ENCODE results near the gene KPNB1.

The KPNB1 gene

DNA sequence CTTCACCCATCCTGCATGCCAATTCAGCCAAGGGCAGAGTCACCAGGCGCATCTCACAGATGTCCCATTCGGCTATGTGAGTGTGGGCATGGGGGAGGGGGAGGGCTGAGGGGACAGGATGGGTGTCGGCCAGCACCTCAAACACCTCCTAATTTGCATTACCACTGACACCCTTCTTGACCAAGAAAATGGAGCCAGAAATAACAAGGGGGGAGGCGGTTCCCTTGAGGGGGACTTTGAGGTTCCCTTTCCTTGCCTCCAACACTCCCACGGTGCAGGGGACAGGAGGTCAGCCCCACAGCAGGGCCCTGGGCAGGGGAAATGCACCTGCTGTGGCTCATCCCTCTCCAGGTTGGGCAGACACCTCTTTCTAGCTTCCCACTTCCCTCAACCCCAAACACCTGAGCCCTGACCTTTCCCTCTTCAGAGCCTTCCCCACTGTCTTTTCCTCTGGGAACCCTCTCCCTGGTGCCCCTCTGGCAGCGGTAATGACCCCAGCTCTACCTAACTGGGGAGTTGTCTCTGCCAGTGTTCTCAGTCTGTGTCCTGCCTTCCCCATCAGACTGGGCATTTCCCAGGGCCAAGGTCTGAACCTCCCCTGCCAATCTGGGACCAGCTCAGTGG lies 65.2 kb downstream of the KPNB1 start:
- DNase-seq = no peak

DNA sequence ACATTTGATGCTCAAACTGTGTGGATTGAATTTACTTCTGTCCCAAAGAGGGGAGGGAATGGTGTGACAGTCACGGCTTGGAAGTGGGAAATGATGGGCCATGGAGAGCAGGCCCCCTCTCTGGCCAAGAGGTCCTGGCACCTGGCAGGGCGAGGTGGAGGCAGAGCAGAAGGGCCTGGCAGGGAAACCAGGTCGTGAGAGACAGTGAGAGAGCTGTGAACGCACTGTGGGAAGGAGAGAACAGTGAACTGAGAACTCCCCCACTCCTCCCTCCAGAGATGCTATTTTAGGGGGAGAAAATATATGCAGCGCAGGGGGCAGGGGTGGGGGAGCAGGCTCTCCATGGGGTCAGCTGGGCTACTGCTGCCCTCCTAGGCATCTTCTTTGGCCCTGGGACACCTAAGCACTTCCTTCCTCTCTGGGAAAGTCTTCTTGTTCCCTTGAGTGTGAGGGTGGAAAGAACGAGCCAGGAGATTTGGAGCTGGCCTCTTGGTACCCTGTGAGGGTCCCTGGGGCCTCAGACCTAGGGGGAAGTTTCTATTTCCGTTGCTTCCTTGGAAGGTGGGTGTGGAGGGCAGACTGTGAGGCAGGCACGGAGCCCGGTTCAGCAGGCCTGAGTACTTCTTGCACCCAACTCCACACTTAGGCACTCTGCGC lies 66.1 kb downstream of the KPNB1 start:
- DNase-seq = no peak

DNA sequence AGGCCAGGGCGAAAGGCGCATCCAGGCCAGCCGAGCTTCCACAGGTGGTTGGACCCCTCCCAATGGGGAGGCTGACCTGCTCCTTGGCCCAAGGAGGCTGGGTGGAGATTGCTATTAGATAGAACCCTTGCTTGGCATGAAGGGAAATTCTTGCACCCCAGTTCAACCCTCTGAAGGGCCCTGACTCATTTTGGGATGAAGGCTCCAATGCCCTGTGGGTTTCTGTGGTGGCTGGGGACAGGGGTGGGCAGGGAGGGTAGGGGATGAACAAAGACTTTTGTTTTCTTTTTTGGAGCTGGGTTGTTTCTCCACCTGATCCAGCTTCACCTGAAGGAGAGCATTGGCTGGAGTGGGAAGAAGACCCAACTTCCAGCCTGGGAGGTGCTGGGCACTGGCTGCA lies 66.7 kb downstream of the KPNB1 start:
- no peak for DNase-seq

DNA sequence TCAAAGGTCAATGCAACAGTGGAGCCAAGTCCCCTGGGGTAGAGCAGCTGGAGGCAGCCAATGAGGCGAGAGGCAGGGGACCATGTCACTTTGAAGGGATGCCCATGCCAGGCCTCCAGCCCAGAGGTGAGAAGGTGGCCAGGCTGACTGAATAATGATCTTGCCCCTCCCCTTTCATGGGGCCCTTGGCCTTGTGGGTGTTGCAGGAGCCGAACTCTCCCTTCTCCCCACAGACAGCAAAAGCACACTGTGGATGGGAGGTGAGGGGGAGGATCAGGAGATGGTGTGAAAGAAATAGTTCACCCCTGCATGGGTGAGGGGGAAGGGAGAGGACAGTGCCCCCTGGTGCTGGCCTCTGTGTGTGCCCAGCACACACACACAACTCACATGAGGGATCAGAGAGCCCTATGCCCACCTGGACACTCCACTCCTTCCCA lies 67.6 kb downstream of the KPNB1 start:
- DNase-seq = no peak

DNA sequence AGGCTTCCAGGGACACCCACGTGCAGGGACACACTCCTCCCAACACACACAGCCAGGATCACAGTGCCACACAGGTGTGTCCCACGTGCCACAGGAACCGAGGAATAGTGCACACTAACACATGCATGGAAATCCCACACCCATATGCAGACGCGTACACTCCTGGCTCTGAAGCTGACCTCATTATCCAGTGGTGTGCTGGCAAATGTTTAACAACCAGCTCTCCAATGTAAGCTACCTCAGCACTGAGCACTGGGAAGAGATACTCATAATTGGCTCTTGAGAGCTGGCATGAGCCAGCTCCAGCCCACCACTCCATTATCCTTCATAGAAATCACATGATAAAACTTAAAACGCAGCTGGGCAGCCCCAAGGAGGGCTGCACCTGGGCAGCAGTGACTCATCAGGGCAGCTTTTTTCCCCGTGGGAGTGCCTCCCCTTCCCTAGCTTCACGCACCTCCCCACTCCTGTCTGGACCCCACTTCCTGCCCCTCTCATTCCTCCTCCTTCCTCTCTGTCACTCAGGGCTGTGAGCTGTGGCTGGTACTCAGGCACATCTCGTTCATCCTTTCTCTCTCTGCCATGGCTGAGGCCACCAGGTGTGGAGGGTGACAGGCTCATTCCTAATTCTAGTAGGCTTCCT lies 68.4 kb downstream of the KPNB1 start:
- DNase-seq = no peak

DNA sequence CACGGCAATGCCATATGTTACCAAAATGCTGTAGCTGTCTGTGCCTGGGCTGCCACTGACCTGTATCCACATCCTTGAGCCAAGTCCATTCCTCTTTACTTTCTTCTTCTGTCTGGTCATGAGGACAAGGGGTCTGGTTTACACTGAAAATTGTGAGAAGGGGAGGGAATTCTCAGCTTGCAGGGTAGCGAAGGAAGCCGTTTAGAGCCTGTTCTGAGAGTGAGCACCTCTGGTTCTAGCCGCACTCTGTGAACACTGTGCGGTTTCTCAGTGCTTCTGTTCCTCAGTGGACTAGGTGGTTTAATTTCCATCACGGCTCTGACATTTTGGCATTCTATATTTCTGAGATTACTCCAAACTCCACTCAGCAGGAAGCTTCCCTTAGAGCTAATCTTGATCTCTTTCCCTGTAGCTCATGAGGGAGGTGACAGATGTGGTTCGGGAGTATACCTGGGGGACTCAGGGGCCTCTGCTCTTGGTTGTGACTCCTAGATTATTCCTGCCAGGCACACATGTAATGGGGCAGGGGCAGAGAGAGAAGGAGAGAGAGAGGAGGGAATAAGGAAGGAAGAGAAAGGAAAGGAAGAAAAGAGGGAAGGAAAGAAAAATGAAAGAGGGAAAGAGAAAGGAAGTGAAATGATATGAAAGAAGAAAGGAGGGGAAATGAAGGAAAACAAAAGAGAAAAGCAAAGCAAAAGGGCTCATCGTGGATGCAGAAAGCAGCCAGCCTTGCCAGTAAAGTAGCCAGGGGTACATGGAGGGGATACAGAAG lies 69.1 kb downstream of the KPNB1 start:
- DNase-seq = no peak

DNA sequence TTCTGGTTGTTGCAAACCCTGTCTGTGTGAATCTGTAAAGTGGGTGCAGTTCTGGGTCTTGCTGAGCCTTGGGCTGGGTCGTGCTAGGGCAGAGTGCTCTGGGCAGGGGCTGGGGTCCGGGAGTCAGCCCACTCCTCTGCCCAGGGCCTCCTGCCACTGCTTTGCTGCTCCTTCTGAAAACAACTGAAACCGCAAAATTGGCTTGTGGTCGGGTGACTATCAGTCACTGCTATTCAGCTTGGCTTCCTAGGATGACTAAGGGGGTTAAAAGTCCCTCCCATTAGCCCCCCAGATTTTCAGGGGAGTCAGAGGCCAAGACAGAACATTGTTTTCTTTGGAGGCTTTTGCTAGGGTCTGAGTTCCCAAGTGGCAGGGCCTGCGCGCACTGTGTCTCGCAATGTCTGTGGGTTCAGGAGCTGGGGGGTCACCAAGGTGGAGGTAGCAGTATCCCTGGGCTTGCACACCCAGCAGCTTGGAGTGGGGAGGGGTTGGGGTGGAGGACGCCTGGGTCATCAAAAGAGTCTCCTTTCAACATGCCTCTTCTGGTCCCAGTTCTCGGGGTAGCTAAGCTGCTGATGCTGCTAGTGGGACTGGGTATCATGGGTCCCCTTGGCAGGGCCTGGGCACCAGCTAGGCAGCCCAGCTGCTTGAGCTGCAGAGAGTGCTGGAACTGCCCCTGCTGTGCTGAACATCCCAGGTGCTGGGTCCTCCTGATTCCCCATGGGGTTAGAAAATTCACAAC lies 69.9 kb downstream of the KPNB1 start:
- no peak for DNase-seq

DNA sequence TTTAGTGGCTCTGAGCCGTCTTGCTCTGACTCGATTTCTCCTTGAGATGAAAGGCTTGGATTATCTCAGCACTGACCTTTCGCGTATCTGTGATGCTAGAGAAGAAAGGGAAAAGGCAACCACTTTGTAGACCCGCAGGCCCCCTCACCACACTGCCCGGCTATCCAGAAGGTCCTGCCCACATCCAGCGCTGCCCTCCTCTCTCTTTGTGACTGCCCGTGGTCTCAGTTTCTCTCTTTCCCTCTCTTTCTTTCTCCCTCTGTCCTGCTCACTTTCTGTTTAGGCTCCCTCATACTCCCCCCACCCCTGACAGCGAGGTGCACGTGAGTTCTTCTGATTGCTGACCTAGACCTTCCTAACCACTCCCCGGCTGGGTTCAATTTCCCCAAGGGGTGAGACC lies 70.5 kb downstream of the KPNB1 start:
- DNase-seq = no peak

DNA sequence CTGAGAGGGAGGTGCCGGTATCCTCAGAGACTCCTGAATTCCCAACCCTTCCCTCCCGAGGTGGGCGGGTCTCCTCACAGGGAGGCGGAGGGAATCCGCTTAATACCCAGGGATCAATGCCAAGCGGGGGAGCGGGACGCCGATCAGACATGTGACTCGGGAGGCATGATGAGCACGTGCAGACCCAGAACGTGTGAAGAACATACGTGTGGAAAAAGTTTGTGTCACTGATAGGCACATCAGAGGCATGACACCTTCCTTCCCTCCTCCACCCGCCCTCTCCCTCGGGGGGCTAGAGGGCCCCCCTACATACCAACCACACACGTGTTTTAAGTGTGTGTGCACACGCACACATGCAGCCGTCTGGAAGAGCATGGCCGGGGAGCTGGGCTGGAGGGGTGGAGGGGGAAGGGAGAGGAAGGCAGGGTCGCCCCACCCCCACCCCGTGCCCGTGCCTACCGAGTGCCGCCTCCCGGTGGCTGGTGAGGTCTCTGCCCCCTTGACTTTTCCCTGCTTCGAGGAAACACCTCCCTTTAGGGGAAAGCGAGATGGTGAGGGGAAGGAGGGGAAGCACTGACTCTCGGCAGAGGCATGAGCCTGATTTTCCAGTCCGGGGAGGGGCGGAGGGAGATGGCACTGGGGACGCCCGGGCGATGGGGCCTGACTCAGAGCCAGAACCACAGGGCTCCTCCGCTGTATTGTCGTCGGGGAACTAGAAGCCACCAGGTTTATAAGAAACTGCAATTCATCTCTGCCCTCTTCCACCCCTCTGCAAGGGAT lies 71.2 kb downstream of the KPNB1 start:
- peak; percentile 60 for DNase-seq

DNA sequence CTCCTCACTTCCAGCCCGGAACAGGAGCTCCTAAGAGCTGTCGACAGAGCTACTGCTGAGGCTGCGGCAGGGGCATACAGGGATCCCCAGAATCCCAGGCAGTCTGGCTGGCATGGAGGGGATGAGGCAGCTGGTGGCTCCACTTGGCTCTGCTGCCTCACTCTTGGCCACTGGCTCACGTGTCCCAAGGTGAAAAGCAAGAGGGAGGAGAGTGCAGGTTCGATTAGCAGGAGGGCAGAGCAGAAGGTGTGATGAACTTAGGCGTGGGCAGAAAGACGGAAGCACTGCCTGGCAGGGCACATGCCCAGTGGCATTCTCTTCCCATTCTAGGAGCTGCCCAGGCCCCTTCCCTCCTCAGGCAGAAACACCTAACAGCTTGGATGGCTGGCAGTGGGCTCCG lies 72.0 kb downstream of the KPNB1 start:
- no peak for DNase-seq

DNA sequence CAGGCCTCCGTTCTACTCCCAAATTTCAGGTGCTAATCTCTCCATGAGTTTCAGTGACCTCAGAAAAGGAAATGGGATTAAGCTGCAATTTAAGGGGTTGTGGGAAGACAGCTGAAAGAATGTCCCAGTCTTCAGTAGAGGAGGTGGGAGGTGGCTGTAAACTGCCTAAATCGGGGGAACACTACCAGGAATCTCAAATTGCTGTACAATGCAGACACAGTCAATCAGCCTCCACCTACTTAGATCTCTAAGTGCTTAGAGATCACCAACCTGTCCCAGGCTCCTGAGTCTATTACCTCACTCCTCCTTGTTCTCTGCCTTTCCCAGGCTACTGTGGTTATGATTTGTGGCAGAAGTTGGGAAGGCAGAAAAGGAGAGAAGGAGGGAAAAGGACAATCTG lies 75.0 kb downstream of the KPNB1 start:
- DNase-seq = no peak

DNA sequence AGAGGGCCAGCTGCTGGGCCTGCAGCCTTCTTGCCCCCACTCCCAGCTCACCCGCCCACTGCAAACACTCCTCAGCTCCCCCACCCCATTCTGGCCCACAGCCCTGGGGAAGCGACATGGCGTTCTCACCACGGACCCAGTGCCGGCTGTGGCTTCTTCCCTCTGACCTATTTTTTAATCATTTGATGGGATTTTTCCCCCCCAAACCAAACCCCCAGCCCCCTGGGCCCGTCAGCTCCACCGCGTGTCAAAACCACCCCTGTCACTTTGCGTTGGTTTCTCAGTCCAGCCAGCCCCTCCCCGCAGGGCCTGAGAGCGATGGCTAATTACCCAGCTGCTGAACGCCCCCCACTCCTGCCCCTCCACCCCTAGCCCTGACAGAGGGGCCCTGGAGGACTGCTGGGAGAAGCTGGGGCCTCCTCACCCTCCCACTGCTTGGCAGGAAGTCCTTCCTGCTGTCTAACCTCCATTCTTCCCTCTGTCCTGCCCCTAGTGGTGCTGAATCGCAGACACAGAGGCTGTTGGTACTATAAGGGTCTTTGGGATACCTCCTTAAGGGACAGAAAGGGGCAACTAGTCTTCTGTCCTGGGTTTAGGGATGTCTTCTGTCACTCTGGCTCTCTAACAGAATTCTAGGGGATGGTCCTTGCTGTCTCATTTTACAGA lies 75.9 kb downstream of the KPNB1 start:
- DNase-seq = no peak

DNA sequence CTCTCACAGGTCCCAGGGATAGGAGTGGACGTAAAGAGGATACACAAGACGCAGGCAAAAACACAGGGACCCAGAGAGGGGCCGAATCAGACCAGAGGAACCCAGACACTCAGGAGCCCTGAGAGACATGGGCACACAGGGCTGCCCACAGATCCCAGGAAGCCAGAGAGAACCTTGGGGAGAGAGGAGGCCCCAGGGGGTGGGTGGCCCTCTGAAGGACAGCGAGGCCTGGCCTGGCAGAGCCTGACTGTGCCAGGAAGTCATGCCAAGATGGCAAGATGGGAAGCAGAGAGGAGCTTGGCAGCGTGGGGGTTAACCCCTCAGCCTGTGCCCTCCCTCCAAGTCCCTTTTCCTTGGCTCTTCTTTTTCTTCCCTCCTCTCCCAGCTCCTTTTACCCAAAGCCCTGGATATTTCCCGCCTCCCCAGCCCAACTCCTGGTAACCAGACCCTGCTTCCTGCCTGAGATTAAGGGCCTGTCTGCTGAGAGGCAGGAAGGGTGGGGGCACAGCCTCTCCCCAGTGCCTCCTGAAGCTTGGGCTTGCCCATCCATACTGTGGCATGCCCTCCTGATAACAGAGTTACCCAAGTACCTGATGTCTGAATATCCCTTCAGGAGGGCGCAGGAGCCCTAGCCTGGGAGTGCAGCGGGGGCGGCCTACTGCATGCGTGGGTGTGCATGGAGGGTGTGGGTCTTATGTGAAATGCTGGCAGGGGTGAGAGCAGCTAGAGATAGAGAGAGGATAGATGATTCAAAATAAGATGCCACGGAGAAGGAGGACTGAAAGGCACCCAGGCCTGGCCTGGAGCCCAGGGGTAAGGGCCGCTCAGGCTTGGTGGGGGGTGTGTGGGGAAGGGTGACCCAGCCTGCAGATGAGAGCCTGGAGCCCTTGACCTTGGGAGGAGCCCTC lies 77.3 kb downstream of the KPNB1 start:
- DNase-seq = no peak

DNA sequence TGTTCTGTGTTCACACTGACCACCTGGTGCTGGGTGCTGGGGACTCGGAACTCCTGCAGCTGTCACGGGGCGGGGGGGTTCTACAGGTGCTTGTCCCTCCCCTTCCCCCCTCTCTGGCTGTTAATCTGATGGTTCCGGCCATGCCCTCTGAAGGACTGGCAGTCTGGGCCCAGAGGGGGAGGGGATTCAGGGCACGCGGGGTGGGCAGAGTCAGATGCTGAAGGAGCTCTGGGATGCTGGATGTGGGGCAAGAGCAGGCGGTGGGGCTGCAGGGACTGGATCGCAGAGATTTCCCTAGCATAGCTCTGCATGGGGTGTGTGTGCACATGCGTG lies 78.0 kb downstream of the KPNB1 start:
- DNase-seq = no peak

DNA sequence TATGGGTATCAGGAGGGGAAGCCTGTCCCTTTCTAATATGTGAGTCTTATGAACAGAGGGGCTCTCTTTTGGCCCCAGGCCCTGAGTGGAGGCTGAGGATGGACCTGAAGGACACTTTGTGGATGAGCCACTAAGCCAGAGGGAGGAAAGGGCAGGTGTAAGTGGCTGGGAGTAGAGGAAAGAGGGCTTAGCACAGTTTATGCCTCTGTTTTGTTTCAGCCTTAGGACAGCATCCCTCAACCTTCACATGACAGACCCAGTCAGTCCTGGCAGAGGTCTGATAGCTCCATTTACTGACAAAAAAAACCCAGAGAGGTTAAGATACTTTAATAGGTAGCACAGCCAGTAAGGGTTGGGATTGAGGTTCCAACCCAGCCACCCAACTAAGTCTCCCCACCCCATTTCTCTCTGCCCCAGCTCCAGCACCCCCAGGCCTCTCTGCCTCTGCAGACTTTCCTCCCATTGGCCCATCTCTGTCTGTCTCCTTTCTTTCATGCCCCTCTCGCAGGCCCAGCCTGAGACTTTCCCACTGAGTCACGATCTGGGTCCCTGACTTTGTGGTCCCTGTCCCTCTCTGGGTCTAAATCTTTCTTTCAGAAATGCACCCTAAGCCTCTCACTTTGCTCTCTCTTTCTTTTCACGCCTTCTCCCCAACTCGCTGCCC lies 78.6 kb downstream of the KPNB1 start:
- DNase-seq = no peak

DNA sequence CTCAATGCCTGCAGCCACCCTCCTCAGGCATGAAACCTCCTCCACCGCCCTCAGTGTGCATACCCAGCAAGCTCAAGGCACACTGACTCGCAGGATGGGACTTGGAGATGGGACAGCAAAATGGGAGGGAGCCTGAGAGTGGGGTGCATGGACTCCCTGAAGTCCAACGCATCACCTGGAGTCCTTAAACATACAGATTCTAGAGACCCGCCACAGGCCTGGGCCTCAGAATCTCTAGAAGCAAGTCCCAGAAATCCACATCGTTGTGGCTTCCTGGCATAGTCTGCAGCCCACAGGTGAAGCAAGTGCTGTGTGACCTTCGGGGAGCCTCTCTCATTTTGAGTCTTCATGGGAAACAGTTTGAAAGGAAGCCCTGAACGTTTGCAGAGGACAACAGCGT lies 79.8 kb downstream of the KPNB1 start:
- DNase-seq = no peak

DNA sequence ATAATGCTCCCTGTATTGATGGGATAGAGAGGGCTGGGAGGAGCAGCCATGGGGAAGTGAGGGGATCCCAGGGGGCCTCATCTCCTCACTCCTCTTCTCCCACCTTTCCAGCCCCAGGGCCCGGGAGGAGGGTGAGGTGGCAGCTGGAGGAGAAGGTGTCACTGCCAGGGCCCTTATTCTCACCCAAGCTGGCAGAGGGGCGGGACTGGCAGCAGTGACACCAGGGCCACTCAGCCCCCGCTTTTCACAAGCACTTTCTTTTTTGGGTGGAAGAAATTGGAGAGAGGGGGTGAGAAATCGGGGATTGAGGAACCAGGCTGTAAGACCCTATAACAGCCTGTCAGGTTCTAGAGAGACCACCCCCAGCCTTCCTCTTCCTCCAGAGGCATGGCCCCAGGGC lies 81.0 kb downstream of the KPNB1 start:
- no peak for DNase-seq

DNA sequence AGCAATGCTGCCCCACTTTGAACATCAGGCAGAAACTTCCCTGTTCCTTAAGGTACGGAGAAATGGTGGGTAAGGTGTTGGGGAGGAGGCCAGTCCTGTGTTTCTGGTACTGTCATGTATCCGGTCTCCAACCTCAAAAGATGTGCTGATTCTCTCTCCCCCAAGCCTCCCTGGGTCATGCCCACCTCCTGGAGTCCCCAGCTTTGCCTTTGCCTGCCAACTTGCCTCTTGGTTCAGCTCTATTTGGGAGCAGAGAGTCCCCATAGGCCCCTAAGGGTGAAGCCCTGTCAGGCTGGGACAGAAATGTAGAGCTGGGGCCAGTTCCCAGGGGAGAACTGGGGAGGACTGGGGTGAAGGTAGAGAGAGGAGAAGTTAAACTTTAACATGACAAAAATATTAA lies 81.7 kb downstream of the KPNB1 start:
- no peak for DNase-seq

DNA sequence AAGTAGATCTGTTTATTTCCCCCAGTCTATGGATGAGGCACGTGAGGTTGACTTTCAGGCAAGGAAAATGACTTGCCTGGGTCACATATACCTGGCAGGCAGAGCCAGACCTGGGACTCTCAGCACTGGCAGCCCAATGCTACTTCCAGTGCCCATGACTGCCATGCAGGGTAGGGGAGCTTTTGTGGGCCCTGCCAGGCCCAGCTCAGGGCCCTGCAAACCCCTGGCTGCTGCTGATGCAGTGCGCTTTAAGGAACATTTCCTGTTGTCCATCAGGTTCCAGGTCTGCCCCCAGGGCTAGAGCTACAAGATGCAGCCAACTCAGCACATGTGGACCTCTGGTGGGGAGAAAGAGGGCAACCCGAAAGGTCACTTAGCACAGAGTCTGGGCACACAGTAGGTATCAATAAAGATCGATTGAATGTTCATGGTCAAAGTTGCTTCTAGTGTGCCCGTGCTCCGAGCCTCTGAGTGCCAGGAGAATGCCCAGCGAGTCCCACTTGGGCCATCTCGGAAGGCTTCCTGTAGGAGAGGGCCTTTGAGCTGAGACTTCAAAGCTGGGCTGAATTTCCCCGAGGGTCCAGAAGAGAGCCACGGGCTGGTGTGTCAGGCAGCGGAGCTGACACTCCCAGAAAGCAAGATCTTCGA lies 82.8 kb downstream of the KPNB1 start:
- no peak for DNase-seq

Measured in activated gamma-delta T cell (primary cell).